Esophagus muscularis mucosa (tissue), 3 donors: Measurements from ENCODE around the gene BBS2.

ENCODE experiments used
- CTCF ChIP-seq, 3 experiments: fragments of 200-600 bp in 2 of 3; fragments of 450-650 bp in 1 of 3; sonication (generic) in 2 of 3; IDR thresholded peaks; one replicate each; pipeline ENCODE4 v1.5.1; 2017 to 2019; ENCODE audit warnings: antibody characterized with exemption in 3 of 3, mild to moderate bottlenecking in 2 of 3, moderate library complexity in 1 of 3
- EP300 ChIP-seq: sonication (generic); formaldehyde crosslinking; IDR thresholded peaks from one replicate; pipeline ENCODE4 v1.6.1; 2017; ENCODE audit warnings: antibody characterized with exemption

GRCh38 chr16:56542039-56542438, 22.2 kb upstream of the BBS2 start:
- TF ChIP-seq CTCF (IDR thresholded peaks at IDR 0.05) (no peak), EP300 (no peak)
